Suprapubic skin (tissue), 4 donors: ENCODE results near the gene PRR36. TPM values are rescaled to one million over a fixed set of nuclear protein-coding genes. Genes with fewer than 3 reads are reported as not detected.

ENCODE experiments used
- DNase-seq, 2 donors: peaks; one replicate each; pipeline ENCODE4 v3.0.0-alpha.2; 2019; ENCODE audit warnings: low spot score in 2 of 2
- H3K27ac ChIP-seq: fragments of 200-600 bp; sonication (generic); one replicate; pipeline ENCODE4 v1.5.1; 2019
- H3K27me3 ChIP-seq: fragments of 200-600 bp; sonication (generic); one replicate; pipeline ENCODE4 v1.5.1; 2019
- H3K36me3 ChIP-seq: fragments of 200-600 bp; sonication (generic); one replicate; pipeline ENCODE4 v1.5.1; 2019
- H3K4me1 ChIP-seq: fragments of 200-600 bp; sonication (generic); one replicate; pipeline ENCODE4 v1.5.1; 2019
- H3K4me3 ChIP-seq: fragments of 200-600 bp; sonication (generic); one replicate; pipeline ENCODE4 v1.5.1; 2019; ENCODE audit warnings: mild to moderate bottlenecking
- H3K9me3 ChIP-seq: fragments of 200-600 bp; sonication (generic); one replicate; pipeline ENCODE4 v1.5.1; 2019
- CTCF ChIP-seq, 2 donors: fragments of 200-600 bp in 1 of 2; fragments of 450-650 bp in 1 of 2; sonication (generic) in 1 of 2; IDR thresholded peaks; one replicate each; pipeline ENCODE4 v1.5.1; 2016 to 2019; ENCODE audit warnings: antibody characterized with exemption in 2 of 2, mild to moderate bottlenecking in 1 of 2, moderate library complexity in 1 of 2
- EP300 ChIP-seq: sonication (generic); formaldehyde crosslinking; IDR thresholded peaks from one replicate; pipeline ENCODE4 v1.6.1; 2017; ENCODE audit warnings: antibody characterized with exemption
- POLR2A ChIP-seq, 2 donors: fragments of 450-650 bp; IDR thresholded peaks; one replicate each; pipeline ENCODE4 v1.6.1; 2017; ENCODE audit warnings: antibody characterized with exemption in 2 of 2, mild to moderate bottlenecking in 2 of 2, moderate library complexity in 2 of 2
- POLR2AphosphoS5 ChIP-seq, 3 donors: sonication (generic); formaldehyde crosslinking; IDR thresholded peaks; one replicate each; pipeline ENCODE4 v1.6.1; 2017; ENCODE audit warnings: antibody characterized with exemption in 3 of 3
- WGBS: methylation state at CpG from one replicate; pipeline ENCODE4 v1.1.5; 2018; 5-methylcytosine and 5-hydroxymethylcytosine counted together
- total RNA-seq, 4 donors: library from RNA; depleted of rRNA; stranded (reverse); fragments of >200 nt; gene quantifications; one replicate each; pipeline ENCODE4 v1.1.0, GENCODE V29; 2016

The PRR36 gene
- total RNA-seq, 4 donors from 2014 or later, result 0.26 to 1.1 (median 0.74) TPM

- no peaks in the 10 kb centered on the region for H3K36me3 ChIP-seq
- no peaks in the 10 kb centered on the region for H3K27me3 ChIP-seq
- TF ChIP-seq POLR2A (IDR thresholded peaks at IDR 0.05), result no peak
- no peak for TF ChIP-seq POLR2AphosphoS5 (IDR thresholded peaks at IDR 0.05)
- no peak for TF ChIP-seq CTCF (IDR thresholded peaks at IDR 0.05)
- no peak for TF ChIP-seq EP300
- no peak for DNase-seq
- no peaks in the 10 kb centered on the region for H3K9me3 ChIP-seq
- peaks cover 24% of the 10 kb centered on the region for H3K4me1 ChIP-seq
- WGBS, result 85% methylated on average over 12 of the region's 12 CpGs
- no peak overlapping the region for H3K4me3 ChIP-seq
- H3K27ac ChIP-seq, result no peak overlapping the region
Observed at GRCh38 chr19:7853770-7854128, 20.4 kb downstream of the PRR36 start.

- WGBS, result 32% methylated on average over 29 of the region's 45 CpGs
- peak in 1 of 2 donors; percentile 70 for DNase-seq
Observed at GRCh38 chr19:7852851-7853769, 21.1 kb downstream of the PRR36 start.

GRCh38 chr19:7851623-7852500, 22.3 kb downstream of the PRR36 start:
- Histone ChIP-seq H3K9me3 (no peaks in the 10 kb centered on the region), H3K4me3 (no peak overlapping the region), H3K4me1 (peaks cover 24% of the 10 kb centered on the region), H3K36me3 (peaks cover 2% of the 10 kb centered on the region), H3K27ac (no peak overlapping the region), H3K27me3 (no peaks in the 10 kb centered on the region)
- 94% methylated on average over 19 of the region's 26 CpGs for WGBS
- TF ChIP-seq CTCF (IDR thresholded peaks at IDR 0.05) (no peak), EP300 (no peak), POLR2AphosphoS5 (IDR thresholded peaks at IDR 0.05) (no peak), POLR2A (IDR thresholded peaks at IDR 0.05) (no peak)
- no peak for DNase-seq

More at GRCh38 chr19:7852851-7853769, 21.1 kb downstream of the PRR36 start:
- H3K27ac ChIP-seq, result no peak overlapping the region
- H3K4me1 ChIP-seq, result peaks cover 24% of the 10 kb centered on the region
- no peaks in the 10 kb centered on the region for H3K36me3 ChIP-seq
- no peaks in the 10 kb centered on the region for H3K9me3 ChIP-seq
- H3K27me3 ChIP-seq, result no peaks in the 10 kb centered on the region
- no peak for TF ChIP-seq EP300
- TF ChIP-seq POLR2A (IDR thresholded peaks at IDR 0.05), result no peak
- peak; percentile 38 to 78 for TF ChIP-seq CTCF (IDR thresholded peaks at IDR 0.05)
- TF ChIP-seq POLR2AphosphoS5 (IDR thresholded peaks at IDR 0.05), result no peak
- H3K4me3 ChIP-seq, result no peak overlapping the region

GRCh38 chr19:7850945-7851622, 23.1 kb downstream of the PRR36 start:
- Histone ChIP-seq H3K4me3 (no peak overlapping the region), H3K27ac (no peak overlapping the region), H3K9me3 (no peaks in the 10 kb centered on the region), H3K4me1 (peaks cover 24% of the 10 kb centered on the region), H3K36me3 (peaks cover 2% of the 10 kb centered on the region), H3K27me3 (no peaks in the 10 kb centered on the region)
- WGBS, result 95% methylated on average over 18 of the region's 19 CpGs
- DNase-seq, result no peak
- no peak for TF ChIP-seq POLR2A (IDR thresholded peaks at IDR 0.05)
- TF ChIP-seq CTCF (IDR thresholded peaks at IDR 0.05), result no peak
- TF ChIP-seq POLR2AphosphoS5 (IDR thresholded peaks at IDR 0.05), result no peak
- TF ChIP-seq EP300, result no peak
